Neural cell (in vitro differentiated cells): ENCODE measurements around the gene GPN1. TPM values are rescaled to one million over a fixed set of nuclear protein-coding genes. Genes with fewer than 3 reads are reported as not detected.

ENCODE experiments used
- polyA plus RNA-seq: library from polyadenylated mRNA; depleted of rRNA; stranded (reverse); fragments of >200 nt; gene quantifications from 2 replicates; pipeline ENCODE4 v1.2.3, GENCODE V29; 2014
- small RNA-seq, 3 experiments: library from RNA; depleted of rRNA; stranded (forward); fragments of <200 nt; gene quantifications; one replicate each; pipeline ENCODE3, GENCODE V24; 2012

Gene GPN1
- polyA plus RNA-seq, 1 donor from 2014 or later = 48.2 TPM

Small RNA genes lying within 50 kb of the gene (small RNA-seq; reads per million reads assigned to genes)
- 0 reads per million in 3 experiments for gene RF00340

Other genes starting within 250 kb of the GPN1 start
- 40.5 and 46.8 TPM in 2 replicates for gene ZNF513, start 248.3 kb upstream of the GPN1 start, polyA plus RNA-seq
- 99.0 and 107 TPM in 2 replicates for gene PPM1G, start 219.5 kb upstream of the GPN1 start, polyA plus RNA-seq
- 115 and 161 TPM in 2 replicates for gene NRBP1, start 200.4 kb upstream of the GPN1 start, polyA plus RNA-seq
- gene KRTCAP3, start 186.7 kb upstream of the GPN1 start, polyA plus RNA-seq = 2.3 and 4.0 TPM in 2 replicates
- 18.2 and 26.9 TPM in 2 replicates for gene IFT172, start 139.3 kb upstream of the GPN1 start, polyA plus RNA-seq
- 68.2 and 101 TPM in 2 replicates for gene FNDC4, start 133.8 kb upstream of the GPN1 start, polyA plus RNA-seq
- gene GCKR, start 132.2 kb upstream of the GPN1 start, polyA plus RNA-seq = 2.3 and 2.5 TPM in 2 replicates
- 30.8 and 36.4 TPM in 2 replicates for gene ZNF512, start 46.0 kb upstream of the GPN1 start, polyA plus RNA-seq
- 2.2 and 3.0 TPM in 2 replicates for gene CCDC121, start within 50 bp of the GPN1 start, polyA plus RNA-seq
- 90.4 and 95.8 TPM in 2 replicates for gene SUPT7L, start 34.6 kb downstream of the GPN1 start, polyA plus RNA-seq
- 37.8 and 47.9 TPM in 2 replicates for gene SLC4A1AP, start 34.8 kb downstream of the GPN1 start, polyA plus RNA-seq
- 308 and 406 TPM in 2 replicates for gene MRPL33, start 142.7 kb downstream of the GPN1 start, polyA plus RNA-seq